SK-N-SH treated with all-trans-retinoic acid at 6 μM for 48 hours (cell line): ENCODE results near the gene C13orf42.

Experiments used
- ATAC-seq: fragments of 200-7000 bp; cut with Tn5 transposase; 3 replicates; pipeline ENCODE4 v1.9.1; 2020; ENCODE audit warnings: mild to moderate bottlenecking, moderate library complexity
- ARNTL ChIP-seq: fragments of 450-650 bp; formaldehyde crosslinking; IDR thresholded peaks from 2 replicates; pipeline ENCODE4 v1.5.0; 2020; ENCODE audit warnings: low read depth, mild to moderate bottlenecking, moderate library complexity, borderline replicate concordance
- CREB5 ChIP-seq: fragments of 250-450 bp; sonication (Bioruptor Pico); IDR thresholded peaks from 2 replicates; pipeline ENCODE4 v1.5.1; 2020; ENCODE audit warnings: low read depth, mild to moderate bottlenecking, moderate library complexity
- ESRRG ChIP-seq: fragments of 250-450 bp; sonication (Bioruptor Pico); IDR thresholded peaks from 2 replicates; pipeline ENCODE4 v1.6.1; 2021; ENCODE audit warnings: mild to moderate bottlenecking
- PPARA ChIP-seq: fragments of 250-450 bp; sonication (Bioruptor Pico); IDR thresholded peaks from 2 replicates; pipeline ENCODE4 v1.5.0; 2020; ENCODE audit warnings: mild to moderate bottlenecking, borderline replicate concordance
- RARB ChIP-seq: fragments of 250-450 bp; sonication (Bioruptor Pico); IDR thresholded peaks from 2 replicates; pipeline ENCODE4 v1.8.0; 2021; ENCODE audit warnings: mild to moderate bottlenecking, moderate library complexity
- TCF4 ChIP-seq: fragments of 250-450 bp; sonication (Bioruptor Pico); IDR thresholded peaks from 2 replicates; pipeline ENCODE4 v1.8.0; 2021; ENCODE audit warnings: mild to moderate bottlenecking, moderate library complexity, borderline replicate concordance
- TOX ChIP-seq: fragments of 250-450 bp; sonication (Bioruptor Pico); IDR thresholded peaks from 2 replicates; pipeline ENCODE4 v1.8.0; 2021; ENCODE audit warnings: mild to moderate bottlenecking, moderate library complexity, borderline replicate concordance
- ZC3H10 ChIP-seq: fragments of 250-450 bp; sonication (Bioruptor Pico); IDR thresholded peaks from 2 replicates; pipeline ENCODE4 v1.5.1; 2021; ENCODE audit warnings: mild to moderate bottlenecking, moderate library complexity
- ZFP3 ChIP-seq: fragments of 250-450 bp; sonication (Bioruptor Pico); IDR thresholded peaks from 2 replicates; pipeline ENCODE4 v1.5.0; 2020; ENCODE audit warnings: mild to moderate bottlenecking, moderate library complexity
- ZNF565 ChIP-seq: fragments of 450-650 bp; formaldehyde crosslinking; conservative IDR thresholded peaks from 2 replicates; pipeline ENCODE4 v1.5.0; 2020; ENCODE audit warnings: low read depth, mild to moderate bottlenecking, moderate library complexity
- ZNF70 ChIP-seq: fragments of 450-650 bp; formaldehyde crosslinking; IDR thresholded peaks from 2 replicates; pipeline ENCODE4 v1.5.0; 2020; ENCODE audit warnings: mild to moderate bottlenecking, moderate library complexity

The C13orf42 gene

GRCh38 chr13:51033421-51034185 lies 77.5 kb downstream of the C13orf42 start (continued):
- TF ChIP-seq ZNF565 (no peak), ZNF70 (CRISPR knock-in tag) (no peak), PPARA (CRISPR knock-in tag) (no peak), CREB5 (no peak), TOX (CRISPR knock-in tag) (no peak)

GRCh38 chr13:51032831-51033230 lies 78.2 kb downstream of the C13orf42 start:
- TF ChIP-seq ESRRG (CRISPR knock-in tag): no peak
- no peak for TF ChIP-seq ZNF70 (CRISPR knock-in tag)
- no peak for TF ChIP-seq ARNTL (CRISPR knock-in tag)
- TF ChIP-seq RARB (CRISPR knock-in tag): no peak
- TF ChIP-seq TCF4 (CRISPR knock-in tag): no peak
- no peak for TF ChIP-seq ZFP3 (CRISPR knock-in tag)
- TF ChIP-seq TOX (CRISPR knock-in tag): no peak
- TF ChIP-seq ZC3H10 (CRISPR knock-in tag): no peak
- no peak for ATAC-seq
